ENCODE results near the gene MIOX. TPM values are rescaled to one million over a fixed set of nuclear protein-coding genes. Genes with fewer than 3 reads are reported as not detected.

The MIOX gene
- total and polyA plus RNA-seq, 2 of the 13 experiments (the other 11 are each of a cell fraction or from before 2014, with no cell fraction given), result 1.5 to 2.9 TPM

GRCh38 chr22:50520826-50521453 is 34.3 kb downstream of the MIOX start:
- H3K4me2 ChIP-seq (ENCODE audit: low read depth, low read length), result no peak overlapping the region
- in situ Hi-C loops (cut with HindIII; ENCODE audit: extremely low pct_ligation_motif_present, low pct_unique_long_range_greater_than_20kb), result no loop called here
- peaks cover 18% of the 10 kb centered on the region for H3K79me2 ChIP-seq (ENCODE audit: insufficient read depth, low read length)
- H3K36me3 ChIP-seq (replicated peaks in 1 of 2; ENCODE audit: control insufficient read depth in 1 of 2, insufficient read depth in 2 of 2, low read length in 2 of 2), result peaks cover 21 to 62% of the 10 kb centered on the region in 2 experiments
- DNase-seq (ENCODE audit: low spot score) (no peak), FAIRE-seq (no peak), ATAC-seq (no peak)
- 99% methylated on average over 10 of the region's 13 CpGs for WGBS (ENCODE audit: low lambda C conversion rate)
- POLR2A ChIA-PET, result no interaction called here
- intact Hi-C loops (cut with micrococcal nuclease; ENCODE audit: unreplicated experiment), result no loop called here
- CTCF ChIA-PET (ENCODE audit: low intra/inter-chr PET ratio, low total read pairs), result no interaction called here
- no peak overlapping the region for H3K4me3 ChIP-seq (replicated peaks in 1 of 3; ENCODE audit: insufficient read depth in 1 of 3, low read depth in 2 of 3, low read length in 3 of 3)
- H3K9ac ChIP-seq (ENCODE audit: insufficient read depth, low read depth, low read length), result no peak overlapping the region
- no peaks in the 10 kb centered on the region for H3K27me3 ChIP-seq (ENCODE audit: control insufficient read depth in 1 of 2, insufficient read depth in 2 of 2, low read length in 2 of 2)
- TF ChIP-seq ERF (CRISPR knock-in tag; IDR thresholded peaks at IDR 0.05) (no peak), IKZF1 (IDR thresholded peaks at IDR 0.05) (no peak), XBP1 (CRISPR knock-in tag; IDR thresholded peaks at IDR 0.05) (no peak), HNRNPLL (IDR thresholded peaks at IDR 0.05; ENCODE audit: low read depth, low read length, poor library complexity, severe bottlenecking) (no peak), XRCC5 (optimal IDR thresholded peaks at IDR 0.05; ENCODE audit: low read length) (no peak)
- no peaks in the 10 kb centered on the region for H3K9me3 ChIP-seq (ENCODE audit: low read length)
- H3K4me1 ChIP-seq (ENCODE audit: insufficient read depth, low read length), result peaks cover 14% of the 10 kb centered on the region
- peaks cover 19% of the 10 kb centered on the region for H4K20me1 ChIP-seq (ENCODE audit: insufficient read depth, low read length)
- H2AFZ ChIP-seq (ENCODE audit: low read length), result no peak overlapping the region
- H3K27ac ChIP-seq (ENCODE audit: extremely low read length, insufficient read depth, low read length), result no peak overlapping the region
- BruUV-seq (replicated peaks), result no TSS peak

DNA sequence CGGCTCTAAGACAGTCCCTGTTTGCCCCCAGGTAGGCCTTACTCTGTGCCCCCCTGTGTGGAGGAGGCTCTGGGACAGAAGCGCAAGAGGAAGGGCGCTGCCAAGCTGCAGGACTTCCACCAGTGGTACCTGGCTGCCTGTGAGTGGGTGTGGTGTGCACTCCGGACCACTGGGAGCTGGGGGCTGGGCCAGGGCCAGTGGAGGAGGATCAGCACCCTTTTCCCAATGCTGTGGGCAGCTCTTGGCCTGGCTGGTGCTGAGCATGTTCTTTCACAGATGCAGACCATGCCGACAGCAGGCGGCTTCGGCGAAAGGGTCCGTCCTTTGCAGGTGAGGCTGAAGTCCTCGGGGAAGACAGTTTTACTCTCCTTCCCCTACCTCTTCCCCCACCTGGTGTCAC is 35.1 kb downstream of the MIOX start:
- H3K27ac ChIP-seq (ENCODE audit: extremely low read length, insufficient read depth, low read length), result no peak overlapping the region
- no peak overlapping the region for H2AFZ ChIP-seq (ENCODE audit: low read length)
- no peak overlapping the region for H3K9ac ChIP-seq (ENCODE audit: insufficient read depth, low read depth, low read length)
- peaks cover 19% of the 10 kb centered on the region for H3K79me2 ChIP-seq (ENCODE audit: insufficient read depth, low read length)
- no peak overlapping the region for H3K4me3 ChIP-seq (replicated peaks in 1 of 3; ENCODE audit: insufficient read depth in 1 of 3, low read depth in 2 of 3, low read length in 3 of 3)
- 100% methylated on average over 4 of the region's 10 CpGs for WGBS (ENCODE audit: low lambda C conversion rate)
- FAIRE-seq (no peak), ATAC-seq (no peak), DNase-seq (ENCODE audit: low spot score) (no peak)
- no peak for TF ChIP-seq ELF3 (CRISPR knock-in tag; IDR thresholded peaks at IDR 0.05)
- no peak for TF ChIP-seq ZNF253 (CRISPR knock-in tag; IDR thresholded peaks at IDR 0.05; ENCODE audit: borderline replicate concordance)
- TF ChIP-seq SRF (IDR thresholded peaks at IDR 0.05; ENCODE audit: low read depth, low read length), result no peak
- TF ChIP-seq HNRNPK (IDR thresholded peaks at IDR 0.05; ENCODE audit: low read depth, low read length, poor library complexity, severe bottlenecking), result no peak
- TF ChIP-seq SALL2 (CRISPR knock-in tag; IDR thresholded peaks at IDR 0.05), result no peak
- H3K4me1 ChIP-seq (ENCODE audit: insufficient read depth, low read length), result peaks cover 16% of the 10 kb centered on the region
- in situ Hi-C loops (cut with HindIII; ENCODE audit: extremely low pct_ligation_motif_present, low pct_unique_long_range_greater_than_20kb), result no loop called here
- H3K4me2 ChIP-seq (ENCODE audit: low read depth, low read length), result no peak overlapping the region
- H3K36me3 ChIP-seq (replicated peaks in 1 of 2; ENCODE audit: control insufficient read depth in 1 of 2, insufficient read depth in 2 of 2, low read length in 2 of 2), result peaks cover 19 to 55% of the 10 kb centered on the region in 2 experiments; a peak in 4 of 5 replicates
- ChIA-PET POLR2A (no interaction called here), CTCF (ENCODE audit: low intra/inter-chr PET ratio, low total read pairs) (no interaction called here)
- BruUV-seq (replicated peaks), result no TSS peak
- H3K9me3 ChIP-seq (ENCODE audit: low read length), result no peaks in the 10 kb centered on the region
- H3K27me3 ChIP-seq (ENCODE audit: control insufficient read depth in 1 of 2, insufficient read depth in 2 of 2, low read length in 2 of 2), result no peaks in the 10 kb centered on the region
- intact Hi-C loops (cut with micrococcal nuclease; ENCODE audit: unreplicated experiment), result no loop called here
- peaks cover 19% of the 10 kb centered on the region for H4K20me1 ChIP-seq (ENCODE audit: insufficient read depth, low read length)
